Astrocyte (in vitro differentiated cells and primary cell): ENCODE data around the gene USP32. TPM values are rescaled to one million over a fixed set of nuclear protein-coding genes. Genes with fewer than 3 reads are reported as not detected.

Source experiments
- DNase-seq: peaks from one replicate; pipeline ENCODE4 v3.0.0-alpha.2; 2010; ENCODE audit warnings: low read depth
- FAIRE-seq: peaks from 2 replicates; lab custom pipeline; 2011; peaks lifted over from hg19 to GRCh38; lab: Jason Lieb, UNC
- H2AFZ ChIP-seq: 2 replicates; pipeline ENCODE4 v1.6.0; 2012; ENCODE audit warnings: low read depth, low read length, inconsistent platforms
- H3K27ac ChIP-seq: 2 replicates; pipeline ENCODE4 v1.5.1; 2011; ENCODE audit warnings: low read depth, low read length, inconsistent platforms
- H3K27me3 ChIP-seq: 2 replicates; pipeline ENCODE4 v1.6.0; 2011; ENCODE audit warnings: low read length, inconsistent platforms; ENCODE audit not compliant: insufficient read depth
- H3K36me3 ChIP-seq: 2 replicates; pipeline ENCODE4 v1.5.1; 2011; ENCODE audit warnings: low read length, inconsistent platforms; ENCODE audit not compliant: insufficient read depth
- H3K4me1 ChIP-seq: 2 replicates; pipeline ENCODE4 v1.5.1; 2011; ENCODE audit warnings: low read length, inconsistent platforms; ENCODE audit not compliant: insufficient read depth
- H3K4me2 ChIP-seq: 2 replicates; pipeline ENCODE4 v1.6.0; 2012; ENCODE audit warnings: low read length, inconsistent platforms
- H3K4me3 ChIP-seq: 2 replicates; pipeline ENCODE4 v1.5.1; 2011; ENCODE audit warnings: low read depth, mild to moderate bottlenecking, low read length, inconsistent platforms; ENCODE audit not compliant: insufficient read depth
- H3K79me2 ChIP-seq: 2 replicates; pipeline ENCODE4 v1.6.0; 2012; ENCODE audit warnings: mild to moderate bottlenecking, low read length, inconsistent platforms; ENCODE audit not compliant: insufficient read depth
- H3K9ac ChIP-seq: 2 replicates; pipeline ENCODE4 v1.6.0; 2012; ENCODE audit warnings: mild to moderate bottlenecking, low read length, inconsistent platforms
- H3K9me3 ChIP-seq: 2 replicates; pipeline ENCODE4 v1.5.1; 2012; ENCODE audit warnings: low read depth, mild to moderate bottlenecking, low read length, inconsistent platforms; ENCODE audit not compliant: insufficient read depth
- H4K20me1 ChIP-seq: 2 replicates; pipeline ENCODE4 v1.6.0; 2012; ENCODE audit warnings: low read length, inconsistent platforms; ENCODE audit not compliant: insufficient read depth
- H3K27ac Mint-ChIP-seq: one replicate; pipeline ENCODE4 v1.8.0; 2021; ENCODE audit warnings: mild to moderate bottlenecking, mixed read lengths; ENCODE audit not compliant: unreplicated experiment
- H3K27me3 Mint-ChIP-seq: one replicate; pipeline ENCODE4 v1.8.0; 2021; ENCODE audit warnings: low read depth, mixed read lengths; ENCODE audit not compliant: unreplicated experiment
- H3K36me3 Mint-ChIP-seq: one replicate; pipeline ENCODE4 v1.8.0; 2021; ENCODE audit warnings: low read depth, mixed read lengths; ENCODE audit not compliant: unreplicated experiment
- H3K4me1 Mint-ChIP-seq: one replicate; pipeline ENCODE4 v1.8.0; 2021; ENCODE audit warnings: low read depth, mixed read lengths; ENCODE audit not compliant: unreplicated experiment
- H3K4me3 Mint-ChIP-seq: one replicate; pipeline ENCODE4 v1.8.0; 2021; ENCODE audit warnings: mild to moderate bottlenecking, moderate library complexity, mixed read lengths; ENCODE audit not compliant: unreplicated experiment
- H3K9me3 Mint-ChIP-seq: one replicate; pipeline ENCODE4 v1.8.0; 2021; ENCODE audit warnings: mild to moderate bottlenecking, mixed read lengths; ENCODE audit not compliant: unreplicated experiment
- EZH2 ChIP-seq: IDR thresholded peaks from 2 replicates; pipeline ENCODE4 v1.6.1; 2012; ENCODE audit warnings: mild to moderate bottlenecking, low read length, inconsistent platforms; ENCODE audit not compliant: insufficient read depth
- total RNA-seq: library from RNA; stranded (reverse); gene quantifications from 2 replicates; pipeline ENCODE4 v1.2.1, GENCODE V29; 2021
- TF ChIP-seq, protein P1 (sequence below): IDR thresholded peaks from 2 replicates; pipeline ENCODE4 v1.5.1; 2011; ENCODE audit warnings: low read depth, mild to moderate bottlenecking, inconsistent platforms, low read length, moderate library complexity; ENCODE audit not compliant: insufficient read depth

The USP32 gene
- total RNA-seq, 1 donor from 2014 or later: 40.2 TPM

DNA sequence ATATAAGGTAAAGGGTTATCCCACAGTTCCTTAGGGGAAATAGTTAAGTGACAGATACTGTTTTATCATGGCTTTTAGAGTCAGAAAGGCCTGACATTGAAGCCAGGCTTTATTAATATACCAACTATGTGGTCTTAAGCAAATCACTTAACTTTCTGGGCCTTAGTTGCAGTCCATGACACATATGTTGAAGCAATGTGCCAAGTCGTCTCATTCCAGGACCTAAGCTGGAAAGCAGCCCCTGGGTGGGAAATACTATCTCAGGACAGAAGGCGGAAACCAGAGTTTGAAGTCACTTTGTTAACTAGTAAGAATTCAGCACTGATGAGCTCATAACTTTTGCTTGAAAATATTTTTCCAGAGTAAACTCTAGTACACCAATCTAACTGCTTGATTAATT lies 80.0 kb downstream of the USP32 start:
- no peaks in the 10 kb centered on the region for H3K27me3 Mint-ChIP-seq
- no peak overlapping the region for H3K9ac ChIP-seq
- H3K27ac ChIP-seq: no peak overlapping the region
- H3K4me1 Mint-ChIP-seq: peaks cover 2% of the 10 kb centered on the region
- peaks cover 2% of the 10 kb centered on the region for H3K9me3 Mint-ChIP-seq
- H3K4me3 ChIP-seq: no peak overlapping the region
- H2AFZ ChIP-seq: no peak overlapping the region
- H3K36me3 ChIP-seq: no peaks in the 10 kb centered on the region
- peaks cover 73% of the 10 kb centered on the region for H3K79me2 ChIP-seq
- peaks cover 2% of the 10 kb centered on the region for H3K36me3 Mint-ChIP-seq
- peak; percentile 80 for DNase-seq
- no peak for FAIRE-seq
- no peaks in the 10 kb centered on the region for H3K9me3 ChIP-seq
- TF ChIP-seq, protein P1, sequence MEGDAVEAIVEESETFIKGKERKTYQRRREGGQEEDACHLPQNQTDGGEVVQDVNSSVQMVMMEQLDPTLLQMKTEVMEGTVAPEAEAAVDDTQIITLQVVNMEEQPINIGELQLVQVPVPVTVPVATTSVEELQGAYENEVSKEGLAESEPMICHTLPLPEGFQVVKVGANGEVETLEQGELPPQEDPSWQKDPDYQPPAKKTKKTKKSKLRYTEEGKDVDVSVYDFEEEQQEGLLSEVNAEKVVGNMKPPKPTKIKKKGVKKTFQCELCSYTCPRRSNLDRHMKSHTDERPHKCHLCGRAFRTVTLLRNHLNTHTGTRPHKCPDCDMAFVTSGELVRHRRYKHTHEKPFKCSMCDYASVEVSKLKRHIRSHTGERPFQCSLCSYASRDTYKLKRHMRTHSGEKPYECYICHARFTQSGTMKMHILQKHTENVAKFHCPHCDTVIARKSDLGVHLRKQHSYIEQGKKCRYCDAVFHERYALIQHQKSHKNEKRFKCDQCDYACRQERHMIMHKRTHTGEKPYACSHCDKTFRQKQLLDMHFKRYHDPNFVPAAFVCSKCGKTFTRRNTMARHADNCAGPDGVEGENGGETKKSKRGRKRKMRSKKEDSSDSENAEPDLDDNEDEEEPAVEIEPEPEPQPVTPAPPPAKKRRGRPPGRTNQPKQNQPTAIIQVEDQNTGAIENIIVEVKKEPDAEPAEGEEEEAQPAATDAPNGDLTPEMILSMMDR: no peak
- no peak for TF ChIP-seq EZH2
- no peak overlapping the region for H3K4me3 Mint-ChIP-seq
- no peak overlapping the region for H3K4me2 ChIP-seq
- H3K27me3 ChIP-seq: no peaks in the 10 kb centered on the region
- H3K4me1 ChIP-seq: no peaks in the 10 kb centered on the region
- H3K27ac Mint-ChIP-seq: no peak overlapping the region
- peaks cover 74% of the 10 kb centered on the region for H4K20me1 ChIP-seq

DNA sequence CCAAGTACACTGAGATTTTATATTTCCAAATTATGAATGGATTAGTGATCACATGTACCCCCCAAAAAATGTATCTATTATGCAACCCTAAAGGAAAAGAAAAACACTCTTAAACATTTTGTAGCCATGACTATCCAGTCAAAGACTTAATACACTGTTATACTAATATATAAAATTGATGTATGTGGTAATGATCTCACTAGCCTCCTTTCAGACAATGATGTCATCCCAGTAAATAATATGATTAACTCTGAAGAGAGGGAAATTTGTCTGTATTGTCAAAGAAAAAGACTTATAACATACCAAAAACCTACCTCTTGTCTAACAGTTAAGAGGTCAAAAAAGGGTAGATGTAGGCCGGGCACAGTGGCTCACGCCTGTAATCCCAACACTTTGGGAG lies 80.7 kb downstream of the USP32 start:
- Histone ChIP-seq H3K27ac (no peak overlapping the region), H3K4me2 (no peak overlapping the region), H2AFZ (no peak overlapping the region), H3K27me3 (no peaks in the 10 kb centered on the region), H3K4me3 (no peak overlapping the region), H3K9ac (no peak overlapping the region), H3K4me1 (no peaks in the 10 kb centered on the region), H3K79me2 (peaks cover 71% of the 10 kb centered on the region), H3K36me3 (no peaks in the 10 kb centered on the region), H3K9me3 (no peaks in the 10 kb centered on the region), H4K20me1 (peaks cover 68% of the 10 kb centered on the region)
- no peaks in the 10 kb centered on the region for H3K27me3 Mint-ChIP-seq
- peaks cover 2% of the 10 kb centered on the region for H3K4me1 Mint-ChIP-seq
- peaks cover 2% of the 10 kb centered on the region for H3K9me3 Mint-ChIP-seq
- H3K36me3 Mint-ChIP-seq: peaks cover 2% of the 10 kb centered on the region
- no peak overlapping the region for H3K4me3 Mint-ChIP-seq
- DNase-seq: no peak
- no peak for FAIRE-seq
- H3K27ac Mint-ChIP-seq: no peak overlapping the region
- TF ChIP-seq, protein P1: no peak
- TF ChIP-seq EZH2: no peak

DNA sequence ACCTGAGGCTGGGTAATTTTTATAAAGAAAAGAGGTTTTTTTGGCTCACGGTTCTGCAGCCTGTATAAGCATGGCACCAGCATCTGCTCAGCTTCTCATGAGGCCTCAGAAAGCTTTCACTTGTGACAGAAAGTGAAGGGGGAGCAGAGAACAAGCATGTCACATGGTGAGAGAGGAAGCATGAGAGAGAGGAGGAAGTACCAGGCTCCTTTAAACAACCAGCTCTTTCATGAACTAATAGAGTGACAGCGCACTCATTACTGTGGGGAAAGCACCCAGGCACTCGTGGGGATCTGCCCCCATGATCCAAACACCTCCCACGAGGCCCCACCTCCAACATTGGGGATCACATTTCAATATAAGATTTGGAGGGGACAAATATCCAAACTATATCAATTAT lies 86.8 kb downstream of the USP32 start:
- Histone ChIP-seq H3K27me3 (no peaks in the 10 kb centered on the region), H3K4me3 (no peak overlapping the region), H3K79me2 (peaks cover 56% of the 10 kb centered on the region), H4K20me1 (peaks cover 39% of the 10 kb centered on the region), H2AFZ (no peak overlapping the region), H3K9me3 (no peaks in the 10 kb centered on the region), H3K4me1 (no peaks in the 10 kb centered on the region), H3K27ac (no peak overlapping the region), H3K9ac (no peak overlapping the region), H3K4me2 (no peak overlapping the region), H3K36me3 (no peaks in the 10 kb centered on the region)
- H3K4me1 Mint-ChIP-seq: peaks cover 5% of the 10 kb centered on the region
- peaks cover 3% of the 10 kb centered on the region for H3K36me3 Mint-ChIP-seq
- TF ChIP-seq, protein P1: no peak
- no peak for TF ChIP-seq EZH2
- H3K4me3 Mint-ChIP-seq: no peak overlapping the region
- H3K9me3 Mint-ChIP-seq: peaks cover 2% of the 10 kb centered on the region
- no peak for FAIRE-seq
- H3K27me3 Mint-ChIP-seq: no peaks in the 10 kb centered on the region
- no peak overlapping the region for H3K27ac Mint-ChIP-seq
- no peak for DNase-seq
